Measurements from ENCODE around the gene GLIS1.

DNA sequence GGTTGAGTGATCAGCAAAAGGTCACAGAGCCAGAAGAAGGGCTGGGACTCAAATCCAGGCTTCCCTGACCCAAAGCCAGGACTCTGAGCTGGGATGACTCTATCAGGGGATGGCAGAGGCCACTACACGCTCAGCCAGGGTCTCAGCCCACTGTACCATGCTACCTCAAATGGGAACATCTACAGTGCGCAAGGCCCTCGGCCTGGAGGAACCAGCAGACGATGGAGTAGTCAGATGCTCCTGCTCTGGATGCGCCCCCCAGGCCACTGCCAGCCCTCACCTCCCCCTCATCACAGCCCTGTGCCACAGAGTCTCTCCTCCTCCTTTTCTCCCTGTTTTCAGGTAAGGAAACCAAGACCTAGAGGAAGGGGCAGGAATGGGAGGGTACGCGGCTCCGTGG, 39.0 kb downstream of the GLIS1 start:
- TF ChIP-seq EZH2 (IDR thresholded peaks at IDR 0.05; ENCODE audit: insufficient read depth, low read length) = no peak
- TF ChIP-seq, protein P1, sequence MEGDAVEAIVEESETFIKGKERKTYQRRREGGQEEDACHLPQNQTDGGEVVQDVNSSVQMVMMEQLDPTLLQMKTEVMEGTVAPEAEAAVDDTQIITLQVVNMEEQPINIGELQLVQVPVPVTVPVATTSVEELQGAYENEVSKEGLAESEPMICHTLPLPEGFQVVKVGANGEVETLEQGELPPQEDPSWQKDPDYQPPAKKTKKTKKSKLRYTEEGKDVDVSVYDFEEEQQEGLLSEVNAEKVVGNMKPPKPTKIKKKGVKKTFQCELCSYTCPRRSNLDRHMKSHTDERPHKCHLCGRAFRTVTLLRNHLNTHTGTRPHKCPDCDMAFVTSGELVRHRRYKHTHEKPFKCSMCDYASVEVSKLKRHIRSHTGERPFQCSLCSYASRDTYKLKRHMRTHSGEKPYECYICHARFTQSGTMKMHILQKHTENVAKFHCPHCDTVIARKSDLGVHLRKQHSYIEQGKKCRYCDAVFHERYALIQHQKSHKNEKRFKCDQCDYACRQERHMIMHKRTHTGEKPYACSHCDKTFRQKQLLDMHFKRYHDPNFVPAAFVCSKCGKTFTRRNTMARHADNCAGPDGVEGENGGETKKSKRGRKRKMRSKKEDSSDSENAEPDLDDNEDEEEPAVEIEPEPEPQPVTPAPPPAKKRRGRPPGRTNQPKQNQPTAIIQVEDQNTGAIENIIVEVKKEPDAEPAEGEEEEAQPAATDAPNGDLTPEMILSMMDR (IDR thresholded peaks at IDR 0.05; ENCODE audit: insufficient read depth, low read depth, low read length) = no peak
